ENCODE measurements around the gene PDE6B.

DNA sequence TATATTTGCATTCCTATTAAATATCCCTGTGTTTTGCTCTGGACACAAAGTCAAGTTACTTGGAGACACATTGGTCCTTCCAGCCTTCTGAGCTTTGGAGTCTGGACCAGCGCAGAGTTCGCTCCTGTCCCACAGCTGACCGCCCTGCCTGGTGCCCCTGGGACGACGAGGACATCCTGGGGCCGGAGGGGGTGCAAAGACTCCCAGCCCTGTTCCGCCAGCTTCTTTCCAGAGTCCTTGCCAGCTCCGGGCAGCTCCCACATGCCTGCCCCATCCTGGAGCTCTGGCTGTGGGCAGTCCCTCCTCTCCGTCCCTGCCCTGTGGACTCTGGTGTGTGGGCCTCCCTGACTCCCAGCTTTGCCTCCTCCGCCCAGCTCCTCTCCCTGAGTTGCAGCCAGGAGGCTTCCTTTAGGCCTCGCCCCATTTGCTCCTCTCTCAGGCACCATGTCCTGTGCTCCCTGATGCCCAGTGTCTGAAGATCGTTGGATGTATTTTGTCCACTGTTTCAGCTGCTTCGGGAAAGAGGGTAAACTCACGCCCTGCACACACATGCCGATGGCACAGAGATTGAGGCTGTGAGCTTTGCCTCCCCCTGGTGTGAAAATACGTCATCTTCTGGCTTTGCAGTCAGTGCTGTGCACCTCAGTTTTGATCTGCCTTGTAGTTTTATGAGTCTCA is 75.4 kb downstream of the PDE6B start:
- TF ChIP-seq CTCF (IDR thresholded peaks at IDR 0.05; ENCODE audit: insufficient read depth, low read length, poor library complexity, severe bottlenecking) (no peak), EZH2phosphoT487 (conservative IDR thresholded peaks at IDR 0.05; ENCODE audit: low read length) (no peak)
